CD14-positive monocyte (primary cell): ENCODE results near the gene CLK3. TPM values are rescaled to one million over a fixed set of nuclear protein-coding genes. Genes with fewer than 3 reads are reported as not detected.

Experiments
- DNase-seq, 3 donors: peaks; one replicate each; pipeline ENCODE4 v3.0.0-alpha.2; 2011 to 2022
- H2AFZ ChIP-seq: 2 replicates; pipeline ENCODE4 v1.6.0; 2012; ENCODE audit warnings: mild to moderate bottlenecking, low read depth, low read length, inconsistent platforms; ENCODE audit not compliant: insufficient read depth, poor library complexity, severe bottlenecking
- H3K27ac ChIP-seq, 2 donors: 1 replicate in 1 of 2; 2 replicates in 1 of 2; pipeline ENCODE4 v1.5.1; 2012 to 2013; ENCODE audit warnings: low read length in 2 of 2, control low read depth in 1 of 2, inconsistent platforms in 1 of 2, low read depth in 1 of 2, mild to moderate bottlenecking in 1 of 2
- H3K27me3 ChIP-seq, 2 donors: one replicate each; pipeline versions ENCODE4 v1.6.0 to v1.6.1; 2011 to 2013; ENCODE audit warnings: low read length in 2 of 2; ENCODE audit not compliant: control insufficient read depth in 2 of 2, insufficient read depth in 2 of 2
- H3K36me3 ChIP-seq, 2 donors: replicated peaks in 1 of 2; 1 replicate in 1 of 2; 2 replicates in 1 of 2; pipeline versions ENCODE4 v1.5.1 to v1.6.1; 2012 to 2013; ENCODE audit warnings: low read length in 2 of 2, control low read depth in 1 of 2, inconsistent platforms in 1 of 2, mild to moderate bottlenecking in 1 of 2; ENCODE audit not compliant: insufficient read depth in 2 of 2, control insufficient read depth in 1 of 2
- H3K4me1 ChIP-seq, 2 donors: 1 replicate in 1 of 2; 2 replicates in 1 of 2; pipeline versions ENCODE4 v1.5.1 to v1.6.1; 2012 to 2013; ENCODE audit warnings: low read length in 2 of 2, control low read depth in 1 of 2, inconsistent platforms in 1 of 2, mild to moderate bottlenecking in 1 of 2, moderate library complexity in 1 of 2; ENCODE audit not compliant: insufficient read depth in 2 of 2, control insufficient read depth in 1 of 2
- H3K4me2 ChIP-seq: replicated peaks from 2 replicates; pipeline ENCODE3; 2012; ENCODE audit warnings: low read length, moderate library complexity, mild to moderate bottlenecking; ENCODE audit not compliant: poor library complexity, severe bottlenecking; ENCODE audit errors: extremely low read depth
- H3K4me3 ChIP-seq, 3 experiments: fragments of 200-600 bp in 1 of 3; sonication (generic) in 1 of 3; replicated peaks in 1 of 3; 1 replicate in 2 of 3; 2 replicates in 1 of 3; pipeline ENCODE4 v1.5.1; 2011 to 2013; ENCODE audit warnings: low read length in 3 of 3, mild to moderate bottlenecking in 3 of 3, control low read depth in 2 of 3, low read depth in 2 of 3, inconsistent platforms in 1 of 3, moderate library complexity in 1 of 3
- H3K79me2 ChIP-seq: 2 replicates; pipeline ENCODE4 v1.6.0; 2012; ENCODE audit warnings: mild to moderate bottlenecking, control low read depth, inconsistent platforms, low read length, moderate library complexity; ENCODE audit not compliant: insufficient read depth
- H3K9ac ChIP-seq: 2 replicates; pipeline ENCODE4 v1.6.0; 2017; ENCODE audit warnings: low read length, mild to moderate bottlenecking; ENCODE audit not compliant: insufficient read depth, poor library complexity, severe bottlenecking
- H3K9me3 ChIP-seq, 2 donors: replicated peaks in 1 of 2; 1 replicate in 1 of 2; 2 replicates in 1 of 2; pipeline versions ENCODE4 v1.5.1 to v1.6.1; 2012 to 2013; ENCODE audit warnings: low read length in 2 of 2, control low read depth in 1 of 2; ENCODE audit not compliant: control insufficient read depth in 1 of 2, insufficient read depth in 1 of 2
- H4K20me1 ChIP-seq: 2 replicates; pipeline ENCODE4 v1.6.0; 2012; ENCODE audit warnings: mild to moderate bottlenecking, low read length, control low read depth, moderate library complexity; ENCODE audit not compliant: insufficient read depth
- H3K27ac Mint-ChIP-seq, 7 donors: one replicate each; pipeline ENCODE4 v1.8.0; 2020; ENCODE audit warnings: mild to moderate bottlenecking in 7 of 7, mixed read lengths in 7 of 7, moderate library complexity in 6 of 7, inconsistent platforms in 2 of 7
- H3K27me3 Mint-ChIP-seq, 3 donors: one replicate each; pipeline ENCODE4 v1.8.0; 2021 to 2022; ENCODE audit warnings: low read depth in 3 of 3, mild to moderate bottlenecking in 3 of 3, mixed read lengths in 3 of 3, moderate library complexity in 3 of 3, inconsistent platforms in 1 of 3
- H3K36me3 Mint-ChIP-seq, 2 donors: one replicate each; pipeline ENCODE4 v1.8.0; 2020; ENCODE audit warnings: mixed read lengths in 2 of 2, inconsistent platforms in 1 of 2, mild to moderate bottlenecking in 1 of 2
- H3K4me1 Mint-ChIP-seq: one replicate; pipeline ENCODE4 v1.8.0; 2020; ENCODE audit warnings: mild to moderate bottlenecking, mixed read lengths
- H3K4me3 Mint-ChIP-seq, 2 donors: one replicate each; pipeline ENCODE4 v1.8.0; 2020; ENCODE audit warnings: mild to moderate bottlenecking in 2 of 2, mixed read lengths in 2 of 2, moderate library complexity in 1 of 2
- H3K9me3 Mint-ChIP-seq, 7 donors: one replicate each; pipeline ENCODE4 v1.8.0; 2020 to 2022; ENCODE audit warnings: mixed read lengths in 7 of 7, mild to moderate bottlenecking in 6 of 7, moderate library complexity in 6 of 7, inconsistent platforms in 2 of 7
- WGBS: methylation state at CpG from one replicate; pipeline ENCODE4 v1.1.5; 2013; ENCODE audit warnings: missing lambda C conversion rate; ENCODE audit not compliant: insufficient coverage; 5-methylcytosine and 5-hydroxymethylcytosine counted together
- intact Hi-C, 2 donors: fragments of 100-400 bp; cut with micrococcal nuclease; formaldehyde crosslinking; loops; one replicate each; pipeline versions ENCODE4 v1.15.0 to v1.15.1; 2023
- polyA plus RNA-seq, 3 donors: library from polyadenylated mRNA; depleted of rRNA in 1 of 3; unstranded in 2 of 3; stranded (reverse) in 1 of 3; fragments of 300-500 nt in 2 of 3; fragments of >200 nt in 1 of 3; fragmentation: Illumina TruSeq in 2 of 3; gene quantifications; 1 replicate in 2 of 3; 2 replicates in 1 of 3; pipeline ENCODE4 v1.2.3, GENCODE V29; 2012 to 2021
- TF ChIP-seq, protein P1 (sequence below): fragments of 200-600 bp; IDR thresholded peaks from one replicate; pipeline ENCODE4 v1.8.0; 2022; ENCODE audit warnings: antibody characterized with exemption, mild to moderate bottlenecking

Gene CLK3
- polyA plus RNA-seq, 3 donors, result 27.6 to 354 (median 33.2) TPM

DNA sequence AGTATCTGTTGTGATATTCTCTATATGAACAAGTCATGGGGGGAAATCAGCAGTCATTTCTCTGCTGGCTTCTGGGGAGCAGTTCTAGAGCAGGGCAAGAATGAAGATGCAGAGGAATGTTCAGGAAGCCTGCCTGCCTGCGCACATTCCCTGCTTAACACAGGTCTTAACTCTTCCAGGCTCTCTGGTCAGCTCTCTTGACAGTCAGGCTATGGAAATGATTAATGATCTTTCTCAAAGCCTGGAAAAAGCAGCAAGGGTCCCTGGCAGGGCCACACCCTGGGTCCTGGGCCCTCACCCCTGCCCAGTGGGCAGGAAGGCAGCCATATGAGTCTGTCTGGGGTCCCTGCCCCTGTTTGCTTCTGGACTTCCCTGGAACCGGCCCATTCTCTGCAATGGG, 31.4 kb upstream of the CLK3 start:
- Mint-ChIP-seq H3K27ac (no peak overlapping the region), H3K4me1 (peaks cover 12% of the 10 kb centered on the region), H3K9me3 (no peaks in the 10 kb centered on the region), H3K27me3 (peaks cover 0 to 2% (median 2%) of the 10 kb centered on the region in 3 donors), H3K36me3 (peaks cover 68 to 79% of the 10 kb centered on the region in 2 donors), H3K4me3 (no peak overlapping the region)
- DNase-seq, result no peak
- no peaks in the 10 kb centered on the region for H3K79me2 ChIP-seq
- peaks cover 9% of the 10 kb centered on the region for H4K20me1 ChIP-seq
- intact Hi-C loops, result no loop called here
- no peak overlapping the region for H3K4me2 ChIP-seq
- H3K4me3 ChIP-seq, result no peak overlapping the region
- H3K9me3 ChIP-seq, result no peaks in the 10 kb centered on the region
- TF ChIP-seq, protein P1, sequence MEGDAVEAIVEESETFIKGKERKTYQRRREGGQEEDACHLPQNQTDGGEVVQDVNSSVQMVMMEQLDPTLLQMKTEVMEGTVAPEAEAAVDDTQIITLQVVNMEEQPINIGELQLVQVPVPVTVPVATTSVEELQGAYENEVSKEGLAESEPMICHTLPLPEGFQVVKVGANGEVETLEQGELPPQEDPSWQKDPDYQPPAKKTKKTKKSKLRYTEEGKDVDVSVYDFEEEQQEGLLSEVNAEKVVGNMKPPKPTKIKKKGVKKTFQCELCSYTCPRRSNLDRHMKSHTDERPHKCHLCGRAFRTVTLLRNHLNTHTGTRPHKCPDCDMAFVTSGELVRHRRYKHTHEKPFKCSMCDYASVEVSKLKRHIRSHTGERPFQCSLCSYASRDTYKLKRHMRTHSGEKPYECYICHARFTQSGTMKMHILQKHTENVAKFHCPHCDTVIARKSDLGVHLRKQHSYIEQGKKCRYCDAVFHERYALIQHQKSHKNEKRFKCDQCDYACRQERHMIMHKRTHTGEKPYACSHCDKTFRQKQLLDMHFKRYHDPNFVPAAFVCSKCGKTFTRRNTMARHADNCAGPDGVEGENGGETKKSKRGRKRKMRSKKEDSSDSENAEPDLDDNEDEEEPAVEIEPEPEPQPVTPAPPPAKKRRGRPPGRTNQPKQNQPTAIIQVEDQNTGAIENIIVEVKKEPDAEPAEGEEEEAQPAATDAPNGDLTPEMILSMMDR, result no peak
- H3K27ac ChIP-seq, result no peak overlapping the region
- H3K9ac ChIP-seq, result no peak overlapping the region
- H3K36me3 ChIP-seq, result peaks cover 46 to 78% of the 10 kb centered on the region in 2 donors
- H2AFZ ChIP-seq, result no peak overlapping the region
- WGBS, result 100% methylated on average over 1 of the region's 2 CpGs
- no peaks in the 10 kb centered on the region for H3K27me3 ChIP-seq
- peaks cover 12% of the 10 kb centered on the region in 2 donors for H3K4me1 ChIP-seq

DNA sequence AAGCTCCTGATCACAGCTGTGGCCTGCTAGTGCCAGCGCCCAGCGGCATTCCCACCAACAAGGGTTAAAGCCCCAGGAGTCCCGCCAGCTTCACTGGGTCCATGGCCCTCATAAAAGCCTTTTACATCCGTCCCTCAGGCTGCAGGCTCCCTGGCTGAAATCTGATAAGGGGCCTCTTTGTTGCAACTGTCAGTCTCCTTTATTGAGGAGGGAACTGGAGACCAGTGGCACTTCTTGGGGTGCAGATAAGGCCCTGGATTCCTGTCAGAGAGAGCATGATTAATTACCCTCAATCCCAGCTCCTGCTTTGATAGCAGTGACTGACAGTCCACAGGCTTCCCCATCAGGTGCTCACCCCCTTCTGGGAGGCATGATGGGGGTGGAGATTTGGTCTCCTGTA, 30.9 kb upstream of the CLK3 start:
- Histone ChIP-seq H2AFZ (no peak overlapping the region), H3K36me3 (peaks cover 41 to 75% of the 10 kb centered on the region in 2 donors), H3K4me1 (peaks cover 17 to 18% of the 10 kb centered on the region in 2 donors), H3K27me3 (no peaks in the 10 kb centered on the region), H3K79me2 (no peaks in the 10 kb centered on the region), H3K9ac (no peak overlapping the region), H3K4me3 (no peak overlapping the region), H3K9me3 (no peaks in the 10 kb centered on the region), H4K20me1 (peaks cover 9% of the 10 kb centered on the region), H3K4me2 (no peak overlapping the region), H3K27ac (no peak overlapping the region)
- WGBS, result 55% methylated on average over 3 of the region's 4 CpGs
- no peak for DNase-seq
- Mint-ChIP-seq H3K4me3 (no peak overlapping the region), H3K27ac (peak overlapping the region in 2 of 7 donors; percentile 26 to 75), H3K36me3 (peaks cover 65 to 79% of the 10 kb centered on the region in 2 donors), H3K27me3 (peaks cover 0 to 2% (median 0%) of the 10 kb centered on the region in 3 donors), H3K9me3 (no peaks in the 10 kb centered on the region), H3K4me1 (peaks cover 18% of the 10 kb centered on the region)
- TF ChIP-seq, protein P1, result no peak
- intact Hi-C loops, result no loop called here
